ENCODE measurements around the gene CD207. TPM values are rescaled to one million over a fixed set of nuclear protein-coding genes. Genes with fewer than 3 reads are reported as not detected.

Gene CD207
- total and polyA plus RNA-seq, 2 experiments from 2014 or later: not detected

DNA sequence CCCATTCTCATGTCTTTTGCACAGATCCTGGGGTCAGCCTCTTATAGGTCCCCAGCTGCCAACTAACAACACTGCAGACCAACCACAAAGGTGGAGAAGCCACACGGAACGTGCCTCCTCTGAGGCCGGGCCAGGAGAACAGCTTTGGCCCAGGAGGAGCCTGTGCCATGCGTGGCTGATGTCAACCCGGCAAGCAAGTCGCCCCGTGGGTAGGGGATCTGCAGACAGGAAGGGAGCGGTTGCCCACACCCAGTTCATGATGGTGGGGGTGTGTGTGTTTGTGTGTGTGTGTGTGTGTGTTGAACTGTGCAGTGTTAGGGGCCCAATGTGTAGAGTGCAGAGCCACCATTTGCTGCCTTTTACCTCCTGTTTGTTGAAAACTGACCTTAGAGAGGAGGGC lies 12.8 kb downstream of the CD207 start:
- no peaks in the 10 kb centered on the region for H3K36me3 Mint-ChIP-seq (ENCODE audit: low read depth)
- no peak for TF ChIP-seq ZNF462 (CRISPR knock-in tag; IDR thresholded peaks at IDR 0.05)
- no peak for TF ChIP-seq ZNF331 (CRISPR knock-in tag; IDR thresholded peaks at IDR 0.05; ENCODE audit: low read depth)
- no peak for TF ChIP-seq NANOG (IDR thresholded peaks at IDR 0.05; ENCODE audit: borderline replicate concordance)
- TF ChIP-seq, protein P1, sequence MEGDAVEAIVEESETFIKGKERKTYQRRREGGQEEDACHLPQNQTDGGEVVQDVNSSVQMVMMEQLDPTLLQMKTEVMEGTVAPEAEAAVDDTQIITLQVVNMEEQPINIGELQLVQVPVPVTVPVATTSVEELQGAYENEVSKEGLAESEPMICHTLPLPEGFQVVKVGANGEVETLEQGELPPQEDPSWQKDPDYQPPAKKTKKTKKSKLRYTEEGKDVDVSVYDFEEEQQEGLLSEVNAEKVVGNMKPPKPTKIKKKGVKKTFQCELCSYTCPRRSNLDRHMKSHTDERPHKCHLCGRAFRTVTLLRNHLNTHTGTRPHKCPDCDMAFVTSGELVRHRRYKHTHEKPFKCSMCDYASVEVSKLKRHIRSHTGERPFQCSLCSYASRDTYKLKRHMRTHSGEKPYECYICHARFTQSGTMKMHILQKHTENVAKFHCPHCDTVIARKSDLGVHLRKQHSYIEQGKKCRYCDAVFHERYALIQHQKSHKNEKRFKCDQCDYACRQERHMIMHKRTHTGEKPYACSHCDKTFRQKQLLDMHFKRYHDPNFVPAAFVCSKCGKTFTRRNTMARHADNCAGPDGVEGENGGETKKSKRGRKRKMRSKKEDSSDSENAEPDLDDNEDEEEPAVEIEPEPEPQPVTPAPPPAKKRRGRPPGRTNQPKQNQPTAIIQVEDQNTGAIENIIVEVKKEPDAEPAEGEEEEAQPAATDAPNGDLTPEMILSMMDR (conservative IDR thresholded peaks at IDR 0.05; ENCODE audit: low read depth in 2 of 2): no peak
- TF ChIP-seq, protein P2, sequence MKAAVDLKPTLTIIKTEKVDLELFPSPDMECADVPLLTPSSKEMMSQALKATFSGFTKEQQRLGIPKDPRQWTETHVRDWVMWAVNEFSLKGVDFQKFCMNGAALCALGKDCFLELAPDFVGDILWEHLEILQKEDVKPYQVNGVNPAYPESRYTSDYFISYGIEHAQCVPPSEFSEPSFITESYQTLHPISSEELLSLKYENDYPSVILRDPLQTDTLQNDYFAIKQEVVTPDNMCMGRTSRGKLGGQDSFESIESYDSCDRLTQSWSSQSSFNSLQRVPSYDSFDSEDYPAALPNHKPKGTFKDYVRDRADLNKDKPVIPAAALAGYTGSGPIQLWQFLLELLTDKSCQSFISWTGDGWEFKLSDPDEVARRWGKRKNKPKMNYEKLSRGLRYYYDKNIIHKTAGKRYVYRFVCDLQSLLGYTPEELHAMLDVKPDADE (IDR thresholded peaks at IDR 0.05): no peak
- TF ChIP-seq EZH2 (IDR thresholded peaks at IDR 0.05; ENCODE audit: low read depth, unreplicated experiment): no peak
- no peak for TF ChIP-seq ZNF114 (CRISPR knock-in tag; IDR thresholded peaks at IDR 0.05)
- TF ChIP-seq STAT1 (IDR thresholded peaks at IDR 0.05; ENCODE audit: unreplicated experiment): no peak
- no peak for TF ChIP-seq CREB1 (CRISPR knock-in tag; IDR thresholded peaks at IDR 0.05; ENCODE audit: low read depth)
- TF ChIP-seq POLR2AphosphoS5 (IDR thresholded peaks at IDR 0.05; ENCODE audit: low read depth): no peak
- no peak for TF ChIP-seq EZH2phosphoT487 (IDR thresholded peaks at IDR 0.05; ENCODE audit: unreplicated experiment)
- TF ChIP-seq, protein P3, sequence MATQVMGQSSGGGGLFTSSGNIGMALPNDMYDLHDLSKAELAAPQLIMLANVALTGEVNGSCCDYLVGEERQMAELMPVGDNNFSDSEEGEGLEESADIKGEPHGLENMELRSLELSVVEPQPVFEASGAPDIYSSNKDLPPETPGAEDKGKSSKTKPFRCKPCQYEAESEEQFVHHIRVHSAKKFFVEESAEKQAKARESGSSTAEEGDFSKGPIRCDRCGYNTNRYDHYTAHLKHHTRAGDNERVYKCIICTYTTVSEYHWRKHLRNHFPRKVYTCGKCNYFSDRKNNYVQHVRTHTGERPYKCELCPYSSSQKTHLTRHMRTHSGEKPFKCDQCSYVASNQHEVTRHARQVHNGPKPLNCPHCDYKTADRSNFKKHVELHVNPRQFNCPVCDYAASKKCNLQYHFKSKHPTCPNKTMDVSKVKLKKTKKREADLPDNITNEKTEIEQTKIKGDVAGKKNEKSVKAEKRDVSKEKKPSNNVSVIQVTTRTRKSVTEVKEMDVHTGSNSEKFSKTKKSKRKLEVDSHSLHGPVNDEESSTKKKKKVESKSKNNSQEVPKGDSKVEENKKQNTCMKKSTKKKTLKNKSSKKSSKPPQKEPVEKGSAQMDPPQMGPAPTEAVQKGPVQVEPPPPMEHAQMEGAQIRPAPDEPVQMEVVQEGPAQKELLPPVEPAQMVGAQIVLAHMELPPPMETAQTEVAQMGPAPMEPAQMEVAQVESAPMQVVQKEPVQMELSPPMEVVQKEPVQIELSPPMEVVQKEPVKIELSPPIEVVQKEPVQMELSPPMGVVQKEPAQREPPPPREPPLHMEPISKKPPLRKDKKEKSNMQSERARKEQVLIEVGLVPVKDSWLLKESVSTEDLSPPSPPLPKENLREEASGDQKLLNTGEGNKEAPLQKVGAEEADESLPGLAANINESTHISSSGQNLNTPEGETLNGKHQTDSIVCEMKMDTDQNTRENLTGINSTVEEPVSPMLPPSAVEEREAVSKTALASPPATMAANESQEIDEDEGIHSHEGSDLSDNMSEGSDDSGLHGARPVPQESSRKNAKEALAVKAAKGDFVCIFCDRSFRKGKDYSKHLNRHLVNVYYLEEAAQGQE (IDR thresholded peaks at IDR 0.05; ENCODE audit: unreplicated experiment): no peak
- TF ChIP-seq JUNB (IDR thresholded peaks at IDR 0.05; ENCODE audit: unreplicated experiment): no peak
- DNase-seq (ENCODE audit: low spot score) (no peak), ATAC-seq (no peak)
- Histone ChIP-seq H3K4me3 (no peak overlapping the region), H3F3A (replicated peaks; ENCODE audit: low read depth) (no peaks in the 10 kb centered on the region), H3K4me1 (ENCODE audit: insufficient read depth) (peaks cover 5% of the 10 kb centered on the region; the same call in 1 of the 2 replicates), H3K36me3 (ENCODE audit: insufficient read depth) (no peaks in the 10 kb centered on the region), H3K4me2 (no peak overlapping the region), H3K9me2 (ENCODE audit: insufficient read depth) (no peaks in the 10 kb centered on the region), H4K20me1 (replicated peaks; ENCODE audit: insufficient read depth) (no peaks in the 10 kb centered on the region), H3K27me3 (ENCODE audit: insufficient read depth) (peaks cover 3% of the 10 kb centered on the region; the same call in 1 of the 2 replicates), H2AFZ (no peak overlapping the region), H3K27ac (ENCODE audit: low read depth) (no peak overlapping the region), H3K79me2 (replicated peaks; ENCODE audit: insufficient read depth) (no peaks in the 10 kb centered on the region)
- no peaks in the 10 kb centered on the region for H3K9me3 Mint-ChIP-seq
- peaks cover 9% of the 10 kb centered on the region for H3K27me3 Mint-ChIP-seq (ENCODE audit: insufficient read depth, low read depth, poor library complexity)
- peaks cover 9% of the 10 kb centered on the region for H3K4me1 Mint-ChIP-seq
- H3K27ac Mint-ChIP-seq: no peak overlapping the region
- no peak overlapping the region for H3K4me3 Mint-ChIP-seq
